ENCODE results near the gene STRIT1.

The STRIT1 gene

GRCh38 chr3:155313300-155313699 lies 19.8 kb upstream of the STRIT1 start:
- ChIA-PET CTCF (no interaction called here), POLR2A (no interaction called here)
- DNase-seq (ENCODE audit: extremely low spot score) = no peak
- no peak for TF ChIP-seq SP1 (IDR thresholded peaks at IDR 0.05)
- no peak for TF ChIP-seq L3MBTL2 (conservative IDR thresholded peaks at IDR 0.05)
- no peak for TF ChIP-seq LEF1 (IDR thresholded peaks at IDR 0.05; ENCODE audit: borderline replicate concordance)
- TF ChIP-seq FOXA1 (IDR thresholded peaks at IDR 0.05) = no peak
- TF ChIP-seq ARNT (IDR thresholded peaks at IDR 0.05) = no peak
- TF ChIP-seq, protein P1, sequence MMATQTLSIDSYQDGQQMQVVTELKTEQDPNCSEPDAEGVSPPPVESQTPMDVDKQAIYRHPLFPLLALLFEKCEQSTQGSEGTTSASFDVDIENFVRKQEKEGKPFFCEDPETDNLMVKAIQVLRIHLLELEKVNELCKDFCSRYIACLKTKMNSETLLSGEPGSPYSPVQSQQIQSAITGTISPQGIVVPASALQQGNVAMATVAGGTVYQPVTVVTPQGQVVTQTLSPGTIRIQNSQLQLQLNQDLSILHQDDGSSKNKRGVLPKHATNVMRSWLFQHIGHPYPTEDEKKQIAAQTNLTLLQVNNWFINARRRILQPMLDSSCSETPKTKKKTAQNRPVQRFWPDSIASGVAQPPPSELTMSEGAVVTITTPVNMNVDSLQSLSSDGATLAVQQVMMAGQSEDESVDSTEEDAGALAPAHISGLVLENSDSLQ (IDR thresholded peaks at IDR 0.05) = 0 out of 2 replicates have a peak, but pooled peaks have one; percentile 7
- TF ChIP-seq HDGF (IDR thresholded peaks at IDR 0.05; ENCODE audit: borderline replicate concordance) = no peak

- CTCF ChIA-PET = no interaction called here
- POLR2A ChIA-PET = no interaction called here
- TF ChIP-seq, protein P1 (IDR thresholded peaks at IDR 0.05) = no peak
- TF ChIP-seq FOXA1 (IDR thresholded peaks at IDR 0.05) (no peak), HDGF (IDR thresholded peaks at IDR 0.05; ENCODE audit: borderline replicate concordance) (no peak), BHLHE40 (IDR thresholded peaks at IDR 0.05; ENCODE audit: borderline replicate concordance) (no peak), TARDBP (IDR thresholded peaks at IDR 0.05) (no peak), ELF4 (IDR thresholded peaks at IDR 0.05) (no peak), ZNF384 (IDR thresholded peaks at IDR 0.05) (no peak), SP1 (IDR thresholded peaks at IDR 0.05) (no peak), ARNT (IDR thresholded peaks at IDR 0.05) (no peak), SUZ12 (IDR thresholded peaks at IDR 0.05) (no peak), LEF1 (IDR thresholded peaks at IDR 0.05; ENCODE audit: borderline replicate concordance) (no peak), CTBP1 (IDR thresholded peaks at IDR 0.05; ENCODE audit: borderline replicate concordance) (no peak), NFRKB (IDR thresholded peaks at IDR 0.05) (no peak)
- no peak for DNase-seq (ENCODE audit: extremely low spot score)
Observed at GRCh38 chr3:155312781-155313180, 19.3 kb upstream of the STRIT1 start.

DNA sequence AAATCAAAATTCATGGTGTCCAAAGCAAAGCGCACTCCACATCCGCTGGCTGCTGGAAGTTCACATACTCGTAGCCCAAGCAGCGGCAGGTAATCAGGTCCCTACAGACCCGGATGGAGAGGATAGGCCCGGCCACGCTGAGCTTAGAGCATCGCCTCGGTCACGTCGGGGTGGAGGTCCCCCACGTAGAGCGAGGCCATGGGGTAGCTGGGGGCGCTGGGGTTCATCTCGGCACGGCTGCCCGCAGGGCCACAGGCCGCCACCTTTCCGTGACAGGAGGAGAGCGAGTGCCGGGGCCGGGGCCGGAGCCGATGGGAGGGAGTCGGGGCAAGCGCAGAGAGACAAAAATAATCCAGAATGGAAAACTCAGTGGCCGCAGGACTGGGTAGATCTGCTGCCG lies 16.1 kb upstream of the STRIT1 start:
- TF ChIP-seq L3MBTL2 (conservative IDR thresholded peaks at IDR 0.05) (no peak), FOXA1 (IDR thresholded peaks at IDR 0.05) (no peak), ZNF384 (IDR thresholded peaks at IDR 0.05) (no peak), CTBP1 (IDR thresholded peaks at IDR 0.05; ENCODE audit: borderline replicate concordance) (no peak), SUZ12 (IDR thresholded peaks at IDR 0.05) (no peak), HDGF (IDR thresholded peaks at IDR 0.05; ENCODE audit: borderline replicate concordance) (no peak), ELF4 (IDR thresholded peaks at IDR 0.05) (no peak), LEF1 (IDR thresholded peaks at IDR 0.05; ENCODE audit: borderline replicate concordance) (no peak), FOXM1 (IDR thresholded peaks at IDR 0.05; ENCODE audit: borderline replicate concordance) (no peak), TARDBP (IDR thresholded peaks at IDR 0.05) (no peak), BHLHE40 (IDR thresholded peaks at IDR 0.05; ENCODE audit: borderline replicate concordance) (no peak), NFRKB (IDR thresholded peaks at IDR 0.05) (no peak), FOXK2 (IDR thresholded peaks at IDR 0.05) (no peak), ARNT (IDR thresholded peaks at IDR 0.05) (no peak), SP1 (IDR thresholded peaks at IDR 0.05) (no peak)
- TF ChIP-seq, protein P1 (IDR thresholded peaks at IDR 0.05) = no peak
- ChIA-PET CTCF (no interaction called here), POLR2A (no interaction called here)
- no peak for DNase-seq (ENCODE audit: extremely low spot score)

DNA sequence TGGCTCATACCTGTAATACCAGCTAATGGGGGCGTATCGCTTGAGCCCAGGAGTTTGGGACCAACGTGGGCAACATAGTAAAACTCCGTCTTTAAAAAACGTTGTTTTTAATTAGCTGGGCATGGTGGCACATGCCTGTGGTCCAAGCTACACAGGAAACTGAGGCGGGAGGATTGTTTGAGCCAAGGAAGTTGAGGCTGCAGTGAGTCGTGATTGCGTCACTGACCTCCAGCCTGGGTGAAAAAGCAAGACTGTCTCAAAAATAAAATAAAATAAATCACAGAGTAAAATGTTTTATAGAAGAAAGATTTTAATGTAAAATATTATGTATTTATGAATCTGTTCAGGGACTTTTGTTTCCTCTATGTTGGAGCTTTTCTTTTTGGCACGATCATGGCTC lies 15.3 kb upstream of the STRIT1 start:
- CTCF ChIA-PET = no interaction called here

GRCh38 chr3:155307183-155307582 lies 13.7 kb upstream of the STRIT1 start:
- TF ChIP-seq NFRKB (IDR thresholded peaks at IDR 0.05) (no peak), SUZ12 (IDR thresholded peaks at IDR 0.05) (no peak), ELF4 (IDR thresholded peaks at IDR 0.05) (no peak), BHLHE40 (IDR thresholded peaks at IDR 0.05; ENCODE audit: borderline replicate concordance) (no peak)

More for the DNA sequence above, 15.3 kb upstream of the STRIT1 start:
- DNase-seq (ENCODE audit: extremely low spot score) = no peak
- POLR2A ChIA-PET = no interaction called here
- TF ChIP-seq SP1 (IDR thresholded peaks at IDR 0.05) = no peak
- no peak for TF ChIP-seq ZNF384 (IDR thresholded peaks at IDR 0.05)
- TF ChIP-seq ELF4 (IDR thresholded peaks at IDR 0.05) = no peak
- no peak for TF ChIP-seq FOXA1 (IDR thresholded peaks at IDR 0.05)
- no peak for TF ChIP-seq NFRKB (IDR thresholded peaks at IDR 0.05)
- no peak for TF ChIP-seq HDGF (IDR thresholded peaks at IDR 0.05; ENCODE audit: borderline replicate concordance)
- no peak for TF ChIP-seq LEF1 (IDR thresholded peaks at IDR 0.05; ENCODE audit: borderline replicate concordance)
- no peak for TF ChIP-seq L3MBTL2 (conservative IDR thresholded peaks at IDR 0.05)
- no peak for TF ChIP-seq BHLHE40 (IDR thresholded peaks at IDR 0.05; ENCODE audit: borderline replicate concordance)
- TF ChIP-seq ARNT (IDR thresholded peaks at IDR 0.05) = no peak
- no peak for TF ChIP-seq FOXM1 (IDR thresholded peaks at IDR 0.05; ENCODE audit: borderline replicate concordance)
- TF ChIP-seq CTBP1 (IDR thresholded peaks at IDR 0.05; ENCODE audit: borderline replicate concordance) = no peak

DNA sequence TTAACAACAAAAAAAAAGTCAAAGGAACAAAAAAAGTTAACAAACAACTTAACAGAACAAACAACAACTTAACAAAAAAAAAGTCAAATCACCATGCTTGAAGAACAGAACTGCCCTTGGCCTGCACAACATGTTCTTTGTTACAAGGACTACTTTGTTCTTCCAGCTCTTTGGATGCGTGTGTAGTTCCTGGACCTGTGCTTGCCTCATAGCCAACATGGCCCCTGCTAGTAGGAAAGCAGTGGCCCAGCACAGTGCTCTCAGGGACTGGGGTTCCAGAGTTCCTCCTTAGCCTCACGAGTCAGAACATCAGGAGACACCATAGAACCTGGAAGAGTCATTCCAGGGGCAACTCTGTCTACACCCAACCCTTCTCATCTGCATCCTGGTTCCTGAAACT lies 10.9 kb upstream of the STRIT1 start:
- CTCF ChIA-PET = no interaction called here
- POLR2A ChIA-PET = no interaction called here
- TF ChIP-seq FOXA1 (IDR thresholded peaks at IDR 0.05) (no peak), SP1 (IDR thresholded peaks at IDR 0.05) (no peak), ELF4 (IDR thresholded peaks at IDR 0.05) (no peak), FOXK2 (IDR thresholded peaks at IDR 0.05) (no peak), SUZ12 (IDR thresholded peaks at IDR 0.05) (no peak), ZNF384 (IDR thresholded peaks at IDR 0.05) (no peak), LEF1 (IDR thresholded peaks at IDR 0.05; ENCODE audit: borderline replicate concordance) (no peak), TARDBP (IDR thresholded peaks at IDR 0.05) (no peak), CTBP1 (IDR thresholded peaks at IDR 0.05; ENCODE audit: borderline replicate concordance) (no peak), BHLHE40 (IDR thresholded peaks at IDR 0.05; ENCODE audit: borderline replicate concordance) (no peak), HDGF (IDR thresholded peaks at IDR 0.05; ENCODE audit: borderline replicate concordance) (no peak), ARNT (IDR thresholded peaks at IDR 0.05) (no peak), NFRKB (IDR thresholded peaks at IDR 0.05) (no peak), FOXM1 (IDR thresholded peaks at IDR 0.05; ENCODE audit: borderline replicate concordance) (no peak), L3MBTL2 (conservative IDR thresholded peaks at IDR 0.05) (no peak)
- TF ChIP-seq, protein P1 (IDR thresholded peaks at IDR 0.05) = no peak
- DNase-seq (ENCODE audit: extremely low spot score) = no peak

More at GRCh38 chr3:155307183-155307582, 13.7 kb upstream of the STRIT1 start:
- CTCF ChIA-PET = no interaction called here
- no peak for DNase-seq (ENCODE audit: extremely low spot score)
- POLR2A ChIA-PET = no interaction called here

Data from HEK293T (cell line).